Measurements from ENCODE around the gene TOM1.
"Not testable (repeated sequence)": the region's sequence is repeated elsewhere in the genome, so short reads cannot be mapped to it uniquely, and the experiment has no call there.

TOM1 gene

DNA sequence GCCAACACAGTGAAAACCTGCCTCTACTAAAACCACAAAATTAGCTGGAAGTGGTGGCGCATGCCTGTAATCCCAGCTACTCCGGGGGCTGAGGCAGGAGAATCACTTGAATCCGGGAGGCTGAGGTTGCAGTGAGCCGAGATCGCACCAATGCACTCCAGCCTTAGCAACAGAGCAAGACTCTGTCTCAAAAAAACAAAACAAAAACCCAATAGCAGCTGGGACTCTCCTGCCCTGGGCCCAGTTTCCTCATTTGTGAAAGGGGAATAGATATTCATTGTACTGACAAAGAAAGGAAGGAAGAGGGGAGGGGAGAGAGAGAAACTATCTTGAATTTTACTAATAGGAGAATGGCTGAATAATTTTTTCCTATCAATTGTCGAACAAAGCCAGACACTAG is 96.9 kb downstream of the TOM1 start:
- not testable (repeated sequence) for DNase-seq (ENCODE audit: low read depth)

- no peak for DNase-seq (ENCODE audit: low read depth)
Measured at GRCh38 chr22:35397095-35397904, 97.6 kb downstream of the TOM1 start.
